GM12878 (cell line): ENCODE results near the gene MAPKAPK3. TPM values are rescaled to one million over a fixed set of nuclear protein-coding genes. Genes with fewer than 3 reads are reported as not detected.

Source experiments
- ATAC-seq: fragments of 200-7000 bp; cut with Tn5 transposase; 3 replicates; pipeline ENCODE4 v1.9.1; 2020; ENCODE audit warnings: mild to moderate bottlenecking, moderate library complexity
- BruUV-seq: library from RNA; stranded (reverse); fragments of 400-500 nt; replicated peaks from 2 replicates; lab custom pipeline; 2021; lab: Mats Ljungman, UMichigan
- CTCF ChIA-PET: fragments of 300-600 bp; sonication (Branson Sonifier 250); formaldehyde crosslinking; extraction: SDS; loops from one replicate; lab custom pipeline; 2021; ENCODE audit warnings: inconsistent platforms; lab: Yijun Ruan, JAX
- POLR2A ChIA-PET: fragments of 350-600 bp; formaldehyde crosslinking; extraction: SDS; loops from one replicate; lab custom pipeline; 2021; ENCODE audit warnings: inconsistent platforms; lab: Charles Lee
- RAD21 ChIA-PET: fragments of 300-600 bp; sonication (Branson Sonifier 250); formaldehyde crosslinking; loops from one replicate; lab custom pipeline; 2023; ENCODE audit warnings: antibody characterized with exemption; ENCODE audit not compliant: unreplicated experiment; lab: Charles Lee
- SMC1A ChIA-PET: fragments of 300-600 bp; sonication (Branson Sonifier 250); formaldehyde crosslinking; loops from one replicate; lab custom pipeline; 2023; ENCODE audit not compliant: unreplicated experiment, uncharacterized antibody; lab: Charles Lee
- DNase-seq: peaks from one replicate; pipeline ENCODE4 v3.0.0-alpha.2; 2011; ENCODE audit warnings: low read depth, low spot score
- FAIRE-seq: peaks from 3 replicates; lab custom pipeline; 2011; peaks lifted over from hg19 to GRCh38; lab: Jason Lieb, UNC
- H2AFZ ChIP-seq: 2 replicates; pipeline ENCODE4 v1.6.0; 2011; ENCODE audit warnings: low read depth, low read length, control low read depth; ENCODE audit not compliant: control insufficient read depth
- H3K27ac ChIP-seq: 2 replicates; pipeline ENCODE4 v1.5.1; 2011; ENCODE audit warnings: control low read depth; ENCODE audit not compliant: control insufficient read depth, insufficient read depth
- H3K27me3 ChIP-seq, 2 experiments: replicated peaks in 1 of 2; 2 replicates each; pipeline versions ENCODE4 v1.6.0 to v1.6.1; 2011; ENCODE audit warnings: low read length in 1 of 2; ENCODE audit not compliant: control insufficient read depth in 2 of 2, insufficient read depth in 2 of 2
- H3K36me3 ChIP-seq, 2 experiments: 2 replicates each; pipeline ENCODE4 v1.5.1; 2011; ENCODE audit warnings: low read length in 1 of 2; ENCODE audit not compliant: control insufficient read depth in 2 of 2, insufficient read depth in 2 of 2
- H3K4me1 ChIP-seq: 2 replicates; pipeline ENCODE4 v1.6.1; 2011; ENCODE audit warnings: mild to moderate bottlenecking, low read length, moderate library complexity, mixed read lengths; ENCODE audit not compliant: control insufficient read depth, insufficient read depth
- H3K4me2 ChIP-seq: 2 replicates; pipeline ENCODE4 v1.6.0; 2011; ENCODE audit warnings: control low read depth; ENCODE audit not compliant: control insufficient read depth, insufficient read depth
- H3K4me3 ChIP-seq: fragments of 200-600 bp; sonication (generic); 2 replicates; pipeline ENCODE4 v1.5.1; 2016
- H3K79me2 ChIP-seq: 2 replicates; pipeline ENCODE4 v1.6.0; 2011; ENCODE audit warnings: low read length; ENCODE audit not compliant: control insufficient read depth, insufficient read depth
- H3K9ac ChIP-seq: 2 replicates; pipeline ENCODE4 v1.8.0; 2011; ENCODE audit warnings: low read length, control low read depth, mixed read lengths; ENCODE audit not compliant: control insufficient read depth, insufficient read depth
- H3K9me3 ChIP-seq: replicated peaks from 3 replicates; pipeline ENCODE4 v1.5.1; 2011; ENCODE audit warnings: mild to moderate bottlenecking, low read length; ENCODE audit not compliant: control insufficient read depth, insufficient read depth
- H4K20me1 ChIP-seq: 2 replicates; pipeline ENCODE4 v1.6.0; 2011; ENCODE audit not compliant: control insufficient read depth, insufficient read depth
- BMI1 ChIP-seq: fragments of 450-650 bp; IDR thresholded peaks from 2 replicates; pipeline ENCODE4 v1.6.1; 2016; ENCODE audit warnings: mild to moderate bottlenecking, moderate library complexity, borderline replicate concordance
- FOXM1 ChIP-seq: IDR thresholded peaks from 2 replicates; pipeline ENCODE4 v1.6.1; 2012; ENCODE audit warnings: low read depth, mild to moderate bottlenecking, inconsistent platforms, low read length, moderate library complexity
- HDAC6 ChIP-seq: fragments of 200-600 bp; sonication (generic); IDR thresholded peaks from one replicate; pipeline ENCODE4 v1.8.0; 2017; ENCODE audit warnings: antibody characterized with exemption; ENCODE audit not compliant: unreplicated experiment
- MEF2A ChIP-seq: IDR thresholded peaks from 2 replicates; pipeline ENCODE4 v1.6.1; 2011; ENCODE audit warnings: low read depth, mild to moderate bottlenecking, low read length, moderate library complexity; ENCODE audit not compliant: insufficient read depth
- PBX3 ChIP-seq: IDR thresholded peaks from 2 replicates; pipeline ENCODE4 v1.6.1; 2011; ENCODE audit warnings: mild to moderate bottlenecking, low read depth, low read length, moderate library complexity; ENCODE audit not compliant: insufficient replicate concordance
- POU2F2 ChIP-seq: IDR thresholded peaks from 3 replicates; pipeline ENCODE4 v1.6.1; 2011; ENCODE audit warnings: low read depth, mild to moderate bottlenecking, low read length, borderline replicate concordance
- RAD51 ChIP-seq: fragments of 450-650 bp; IDR thresholded peaks from 2 replicates; pipeline ENCODE4 v1.6.1; 2016; ENCODE audit warnings: moderate library complexity, mild to moderate bottlenecking, inconsistent platforms
- SMAD1 ChIP-seq: fragments of 450-650 bp; IDR thresholded peaks from 2 replicates; pipeline ENCODE4 v1.6.1; 2018; ENCODE audit warnings: mild to moderate bottlenecking, low read depth; ENCODE audit not compliant: partially characterized antibody
- SREBF2 ChIP-seq: IDR thresholded peaks from 2 replicates; pipeline ENCODE4 v1.6.1; 2012; ENCODE audit warnings: mild to moderate bottlenecking, low read length
- YY1 ChIP-seq: IDR thresholded peaks from 2 replicates; pipeline ENCODE4 v1.6.1; 2011; ENCODE audit warnings: low read depth, mild to moderate bottlenecking, low read length
- ZNF207 ChIP-seq: fragments of 450-650 bp; IDR thresholded peaks from 2 replicates; pipeline ENCODE4 v1.6.1; 2014; ENCODE audit warnings: antibody characterized with exemption, mild to moderate bottlenecking, borderline replicate concordance
- ZNF24 ChIP-seq: fragments of 450-650 bp; IDR thresholded peaks from 2 replicates; pipeline ENCODE4 v1.6.1; 2017; ENCODE audit warnings: antibody characterized with exemption, mild to moderate bottlenecking
- ZNF592 ChIP-seq: fragments of 450-650 bp; IDR thresholded peaks from 2 replicates; pipeline ENCODE4 v1.6.1; 2017; ENCODE audit warnings: mild to moderate bottlenecking, moderate library complexity
- WGBS: methylation state at CpG from one replicate; pipeline ENCODE4 v1.1.6; 2016; ENCODE audit warnings: low lambda C conversion rate; ENCODE audit not compliant: insufficient replicate concordance, insufficient coverage; ENCODE audit errors: missing lambda C conversion rate; 5-methylcytosine and 5-hydroxymethylcytosine counted together
- in situ Hi-C: fragments of 300-500 bp; cut with MboI; formaldehyde crosslinking; loops from 9 replicates; pipeline ENCODE4 v1.14.3; 2018; ENCODE audit warnings: mixed read lengths
- intact Hi-C: fragments of 100-400 bp; cut with micrococcal nuclease; formaldehyde crosslinking; loops from one replicate; pipeline ENCODE4 v1.14.2; 2022; ENCODE audit not compliant: unreplicated experiment
- polyA plus RNA-seq, 11 experiments: library from polyadenylated mRNA; depleted of rRNA in 4 of 11; unstranded in 6 of 11; stranded (reverse) in 5 of 11; fragments of >200 nt; fragmentation: Nextera tagmentation in 4 of 11; fragmentation: Illumina TruSeq in 1 of 11; extraction: Ambion mirVana in 4 of 11; extraction: Trizol in 1 of 11; gene quantifications; 1 replicate in 1 of 11; 2 replicates in 10 of 11; pipeline versions ENCODE4 v1.2.1 to v1.2.3, GENCODE V29; 2011 to 2016; ENCODE audit warnings: inconsistent platforms in 2 of 11, missing spikeins in 2 of 11, low read depth in 1 of 11
- total RNA-seq, 4 experiments: library from RNA; depleted of rRNA in 3 of 4; stranded (reverse); fragments of >200 nt in 3 of 4; fragmentation: Illumina TruSeq in 1 of 4; extraction: Trizol in 1 of 4; gene quantifications; 2 replicates each; pipeline versions ENCODE4 v1.2.1 to v1.2.3, GENCODE V29; 2013 to 2021
- TF ChIP-seq, protein P1 (sequence below): IDR thresholded peaks from 2 replicates; pipeline ENCODE4 v1.6.1; 2011; ENCODE audit warnings: borderline replicate concordance, low read depth, mild to moderate bottlenecking, moderate library complexity, low read length; ENCODE audit not compliant: insufficient read depth, poor library complexity, severe bottlenecking
- TF ChIP-seq, protein P2 (sequence below): fragments of 150-350 bp; IDR thresholded peaks from 2 replicates; pipeline ENCODE4 v1.6.1; 2014; ENCODE audit warnings: mild to moderate bottlenecking, low read depth, low read length

MAPKAPK3 gene
- total and polyA plus RNA-seq, 10 of the 15 experiments (the other 5 are each of a cell fraction or from before 2014, with no cell fraction given): 7.9 to 66.0 (median 39.0) TPM

DNA sequence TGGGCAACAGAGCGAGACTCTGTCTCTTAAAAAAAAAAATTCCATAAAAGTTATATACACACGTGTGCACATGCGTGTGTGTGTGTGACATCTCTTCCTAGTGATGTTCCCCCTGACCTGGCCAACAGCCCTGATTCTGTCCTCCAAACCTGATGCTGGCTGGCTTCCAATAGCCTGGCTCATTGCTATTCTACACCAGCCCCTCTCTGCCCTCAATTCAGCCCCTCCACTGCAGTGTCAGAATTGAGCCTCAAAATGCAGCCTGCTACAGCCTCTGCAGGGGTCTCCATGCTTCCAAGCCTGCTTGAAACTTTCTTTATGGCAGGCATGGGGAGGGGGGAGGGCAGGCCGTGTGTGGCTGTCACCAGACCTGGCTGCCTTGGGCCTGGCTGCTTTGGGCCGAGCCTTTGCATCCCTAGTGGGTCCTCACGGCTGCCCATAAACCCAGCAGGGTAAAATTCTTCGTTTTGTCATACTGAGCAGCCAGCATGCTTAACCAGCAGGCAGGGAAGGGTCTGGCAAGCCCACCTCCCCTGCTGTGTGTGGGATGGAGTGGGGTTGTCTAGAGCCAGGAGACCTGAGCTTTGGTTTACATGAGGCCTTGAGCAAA is 35.1 kb downstream of the MAPKAPK3 start:
- H3K27me3 ChIP-seq: no peaks in the 10 kb centered on the region; a peak in 2 of 4 replicates
- DNase-seq (no peak), ATAC-seq (no peak; the same call in 2 of the 3 replicates), FAIRE-seq (no peak)
- ChIA-PET SMC1A (interaction anchor here (0.9 to 8.0 kb wide), 13 partner anchors 15 to 718 kb away, joined by 3 to 81 read pairs (median 5); partner anchors contain the start of genes CISH and MAPKAPK3), RAD21 (interaction anchor here (0.9 to 7.3 kb wide), 13 partner anchors 18 to 83 kb away, joined by 3 to 84 read pairs (median 5); partner anchors contain the start of genes CISH, HEMK1 and MAPKAPK3), CTCF (interaction anchor here (0.5 to 10.8 kb wide), 15 partner anchors 11 to 738 kb away, joined by 3 to 250 read pairs (median 6); partner anchors contain the start of genes C3orf18, CISH, HEMK1 and MAPKAPK3), POLR2A (interaction anchor here (0.6 to 1.0 kb wide), 2 partner anchors 17 to 24 kb away, joined by 3 to 13 read pairs; no protein-coding TSS in a partner anchor)
- no peak overlapping the region for H3K4me3 ChIP-seq
- WGBS: 45% methylated on average over 7 of the region's 7 CpGs
- intact Hi-C loops: loop anchor here (1.0 kb wide), 1 partner anchor 36 kb away; no protein-coding TSS in a partner anchor
- no peaks in the 10 kb centered on the region for H4K20me1 ChIP-seq
- no peak overlapping the region for H3K4me2 ChIP-seq
- BruUV-seq: no TSS peak
- in situ Hi-C loops: no loop called here
- H3K4me1 ChIP-seq: no peaks in the 10 kb centered on the region
- peaks cover 0 to 1% of the 10 kb centered on the region in 2 experiments; a peak in 2 of 4 replicates for H3K36me3 ChIP-seq
- H3K27ac ChIP-seq: no peak overlapping the region
- no peak overlapping the region for H3K9ac ChIP-seq
- no peaks in the 10 kb centered on the region for H3K9me3 ChIP-seq
- no peaks in the 10 kb centered on the region for H3K79me2 ChIP-seq
- H2AFZ ChIP-seq: no peak overlapping the region
- TF ChIP-seq SMAD1 (no peak), POU2F2 (no peak), YY1 (no peak), BMI1 (no peak), ZNF592 (no peak), FOXM1 (no peak), HDAC6 (no peak), SREBF2 (no peak), MEF2A (no peak), ZNF24 (no peak), RAD51 (no peak), ZNF207 (no peak), PBX3 (no peak)
- TF ChIP-seq, protein P1, sequence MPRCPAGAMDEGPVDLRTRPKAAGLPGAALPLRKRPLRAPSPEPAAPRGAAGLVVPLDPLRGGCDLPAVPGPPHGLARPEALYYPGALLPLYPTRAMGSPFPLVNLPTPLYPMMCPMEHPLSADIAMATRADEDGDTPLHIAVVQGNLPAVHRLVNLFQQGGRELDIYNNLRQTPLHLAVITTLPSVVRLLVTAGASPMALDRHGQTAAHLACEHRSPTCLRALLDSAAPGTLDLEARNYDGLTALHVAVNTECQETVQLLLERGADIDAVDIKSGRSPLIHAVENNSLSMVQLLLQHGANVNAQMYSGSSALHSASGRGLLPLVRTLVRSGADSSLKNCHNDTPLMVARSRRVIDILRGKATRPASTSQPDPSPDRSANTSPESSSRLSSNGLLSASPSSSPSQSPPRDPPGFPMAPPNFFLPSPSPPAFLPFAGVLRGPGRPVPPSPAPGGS: no peak
- TF ChIP-seq, protein P2, sequence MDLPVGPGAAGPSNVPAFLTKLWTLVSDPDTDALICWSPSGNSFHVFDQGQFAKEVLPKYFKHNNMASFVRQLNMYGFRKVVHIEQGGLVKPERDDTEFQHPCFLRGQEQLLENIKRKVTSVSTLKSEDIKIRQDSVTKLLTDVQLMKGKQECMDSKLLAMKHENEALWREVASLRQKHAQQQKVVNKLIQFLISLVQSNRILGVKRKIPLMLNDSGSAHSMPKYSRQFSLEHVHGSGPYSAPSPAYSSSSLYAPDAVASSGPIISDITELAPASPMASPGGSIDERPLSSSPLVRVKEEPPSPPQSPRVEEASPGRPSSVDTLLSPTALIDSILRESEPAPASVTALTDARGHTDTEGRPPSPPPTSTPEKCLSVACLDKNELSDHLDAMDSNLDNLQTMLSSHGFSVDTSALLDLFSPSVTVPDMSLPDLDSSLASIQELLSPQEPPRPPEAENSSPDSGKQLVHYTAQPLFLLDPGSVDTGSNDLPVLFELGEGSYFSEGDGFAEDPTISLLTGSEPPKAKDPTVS: no peak
